Large intestine (tissue), 3 donors: ENCODE data around the gene ADAD2. TPM values are rescaled to one million over a fixed set of nuclear protein-coding genes. Genes with fewer than 3 reads are reported as not detected.

Experiments used
- DNase-seq, 2 donors: peaks; one replicate each; pipeline versions ENCODE4 v3.0.0 to v3.0.0-alpha.2; 2013
- H3K27ac ChIP-seq: one replicate; pipeline ENCODE4 v1.5.1; 2013; ENCODE audit warnings: low read length
- H3K27me3 ChIP-seq: 2 replicates; pipeline ENCODE4 v1.6.1; 2013; ENCODE audit warnings: low read length; ENCODE audit not compliant: control insufficient read depth, insufficient read depth
- H3K36me3 ChIP-seq: 2 replicates; pipeline ENCODE4 v1.6.1; 2013; ENCODE audit warnings: low read length; ENCODE audit not compliant: control insufficient read depth, insufficient read depth
- H3K4me1 ChIP-seq: one replicate; pipeline ENCODE4 v1.6.1; 2013; ENCODE audit warnings: low read length; ENCODE audit not compliant: control insufficient read depth, insufficient read depth
- H3K4me3 ChIP-seq: one replicate; pipeline ENCODE4 v1.5.1; 2013; ENCODE audit warnings: low read length
- H3K9me3 ChIP-seq: one replicate; pipeline ENCODE4 v1.6.1; 2013; ENCODE audit warnings: mild to moderate bottlenecking, low read depth, low read length, moderate library complexity; ENCODE audit not compliant: control insufficient read depth
- WGBS: methylation state at CpG from one replicate; pipeline ENCODE4 v1.1.5; 2013; ENCODE audit warnings: low lambda C conversion rate; ENCODE audit not compliant: insufficient coverage; 5-methylcytosine and 5-hydroxymethylcytosine counted together
- polyA plus RNA-seq: library from polyadenylated mRNA; unstranded; fragments of 120-200 nt; gene quantifications from one replicate; pipeline ENCODE4 v1.2.1, GENCODE V29; 2013

Gene ADAD2
- polyA plus RNA-seq, 1 donor, result 0.43 TPM

DNA sequence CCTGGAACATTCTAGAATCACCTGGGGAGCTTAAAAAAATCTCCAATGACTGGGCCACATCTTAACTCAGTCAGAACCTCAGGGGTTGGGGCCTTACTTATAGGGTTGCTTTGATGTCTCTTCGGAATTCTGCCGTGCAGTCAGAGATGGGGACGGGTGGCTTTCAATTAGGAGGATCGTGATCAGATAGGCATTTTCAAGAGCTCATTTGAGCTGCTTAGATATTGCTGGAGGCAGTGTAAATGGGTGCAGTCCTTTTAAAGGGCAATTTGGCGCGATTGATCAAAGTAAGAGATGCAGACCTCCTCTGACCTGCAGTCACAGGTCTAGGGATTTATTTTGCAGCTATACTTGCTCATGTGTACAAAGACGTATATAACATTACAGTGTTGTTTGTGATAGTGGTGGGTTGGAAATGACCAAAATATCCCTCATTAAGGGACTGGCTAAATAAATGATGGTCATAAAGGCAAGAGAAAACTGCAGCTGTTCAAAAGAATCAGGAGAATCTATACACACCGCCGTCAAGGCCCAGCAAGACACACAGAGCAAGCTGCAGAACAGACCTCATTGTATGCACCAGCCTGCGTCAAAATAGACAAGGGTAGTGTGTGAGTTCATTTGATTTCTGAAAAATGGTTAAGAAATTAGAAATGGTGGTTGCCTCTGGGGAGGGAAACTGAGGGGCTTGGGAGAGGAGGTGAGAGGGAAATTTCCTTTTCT, 55.2 kb downstream of the ADAD2 start:
- no peaks in the 10 kb centered on the region for H3K4me1 ChIP-seq
- no peaks in the 10 kb centered on the region for H3K9me3 ChIP-seq
- 87% methylated on average over 4 of the region's 10 CpGs for WGBS

DNA sequence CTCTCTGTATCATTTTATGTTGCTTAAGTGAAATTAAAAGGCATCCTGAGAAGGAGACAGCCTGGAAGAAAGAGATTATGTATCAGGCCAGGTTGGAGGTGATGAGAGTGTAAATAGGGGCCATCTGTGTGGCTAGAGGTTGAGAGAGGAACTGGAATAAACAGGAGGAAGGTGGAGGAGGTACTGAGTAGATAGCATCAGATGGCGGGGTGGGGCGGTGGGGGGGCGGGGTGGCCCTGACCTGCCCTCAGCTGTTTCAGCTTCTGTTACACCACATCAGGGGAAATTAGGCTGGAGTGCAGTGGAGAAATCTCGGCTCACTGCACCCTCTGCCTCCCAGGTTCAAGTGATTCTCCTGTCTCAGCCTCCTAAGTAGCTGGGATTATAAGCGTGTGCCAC, 55.7 kb downstream of the ADAD2 start:
- no peak overlapping the region for H3K4me3 ChIP-seq
- no peak overlapping the region for H3K27ac ChIP-seq
- H3K9me3 ChIP-seq, result no peaks in the 10 kb centered on the region
- H3K36me3 ChIP-seq, result no peaks in the 10 kb centered on the region
- no CpG with 5 or more reads among the region's 5 CpGs for WGBS
- H3K27me3 ChIP-seq, result peaks cover 5% of the 10 kb centered on the region
- no peaks in the 10 kb centered on the region for H3K4me1 ChIP-seq
- no peak for DNase-seq

More for the DNA sequence above, 55.2 kb downstream of the ADAD2 start:
- DNase-seq, result no peak
- Histone ChIP-seq H3K27me3 (peaks cover 5% of the 10 kb centered on the region), H3K36me3 (no peaks in the 10 kb centered on the region), H3K27ac (no peak overlapping the region), H3K4me3 (no peak overlapping the region)

Other genes starting within 250 kb of the ADAD2 start
- gene OSGIN1, start 237.9 kb upstream of the ADAD2 start, polyA plus RNA-seq, result 8.4 TPM
- 6.6 TPM for gene NECAB2, start 222.9 kb upstream of the ADAD2 start, polyA plus RNA-seq
- 0.12 TPM for gene SLC38A8, start 148.4 kb upstream of the ADAD2 start, polyA plus RNA-seq
- gene MBTPS1, start 74.2 kb upstream of the ADAD2 start, polyA plus RNA-seq, result 67.7 TPM
- gene HSDL1, start 46.0 kb upstream of the ADAD2 start, polyA plus RNA-seq, result 19.3 TPM
- 0.55 TPM for gene DNAAF1, start 45.8 kb upstream of the ADAD2 start, polyA plus RNA-seq
- 46.7 TPM for gene TAF1C, start 4.1 kb upstream of the ADAD2 start, polyA plus RNA-seq
- not detected for gene KCNG4, start 48.9 kb downstream of the ADAD2 start, polyA plus RNA-seq
- 18.6 TPM for gene WFDC1, start 103.7 kb downstream of the ADAD2 start, polyA plus RNA-seq
- 17.4 TPM for gene ATP2C2, start 177.4 kb downstream of the ADAD2 start, polyA plus RNA-seq